Measurements from ENCODE around the gene KIAA0753. TPM values are rescaled to one million over a fixed set of nuclear protein-coding genes. Genes with fewer than 3 reads are reported as not detected.

The KIAA0753 gene
- total RNA-seq, 2 donors from 2014 or later = 37.2 to 50.1 TPM

- peak; percentile 38 for DNase-seq
- Histone ChIP-seq H3K36me3 (ENCODE audit: control insufficient read depth, insufficient read depth, low read length) (no peaks in the 10 kb centered on the region), H3K27me3 (ENCODE audit: control insufficient read depth, insufficient read depth, low read length, poor library complexity, severe bottlenecking) (no peaks in the 10 kb centered on the region), H3K9me3 (ENCODE audit: control insufficient read depth, low read length) (no peaks in the 10 kb centered on the region), H3K4me3 (ENCODE audit: low read length) (no peak overlapping the region), H3K27ac (ENCODE audit: low read depth, low read length) (no peak overlapping the region), H3K9ac (ENCODE audit: extremely low read depth, low read length, poor library complexity, severe bottlenecking) (no peak overlapping the region), H3K4me1 (ENCODE audit: control insufficient read depth, insufficient read depth, low read length) (no peaks in the 10 kb centered on the region)
- Mint-ChIP-seq H3K4me1 (peaks cover 3% of the 10 kb centered on the region), H3K27ac (no peak overlapping the region), H3K27me3 (ENCODE audit: insufficient read depth) (peaks cover 21% of the 10 kb centered on the region), H3K4me3 (no peak overlapping the region), H3K36me3 (ENCODE audit: low read depth) (no peaks in the 10 kb centered on the region), H3K9me3 (no peaks in the 10 kb centered on the region)
- TF ChIP-seq, protein P1, sequence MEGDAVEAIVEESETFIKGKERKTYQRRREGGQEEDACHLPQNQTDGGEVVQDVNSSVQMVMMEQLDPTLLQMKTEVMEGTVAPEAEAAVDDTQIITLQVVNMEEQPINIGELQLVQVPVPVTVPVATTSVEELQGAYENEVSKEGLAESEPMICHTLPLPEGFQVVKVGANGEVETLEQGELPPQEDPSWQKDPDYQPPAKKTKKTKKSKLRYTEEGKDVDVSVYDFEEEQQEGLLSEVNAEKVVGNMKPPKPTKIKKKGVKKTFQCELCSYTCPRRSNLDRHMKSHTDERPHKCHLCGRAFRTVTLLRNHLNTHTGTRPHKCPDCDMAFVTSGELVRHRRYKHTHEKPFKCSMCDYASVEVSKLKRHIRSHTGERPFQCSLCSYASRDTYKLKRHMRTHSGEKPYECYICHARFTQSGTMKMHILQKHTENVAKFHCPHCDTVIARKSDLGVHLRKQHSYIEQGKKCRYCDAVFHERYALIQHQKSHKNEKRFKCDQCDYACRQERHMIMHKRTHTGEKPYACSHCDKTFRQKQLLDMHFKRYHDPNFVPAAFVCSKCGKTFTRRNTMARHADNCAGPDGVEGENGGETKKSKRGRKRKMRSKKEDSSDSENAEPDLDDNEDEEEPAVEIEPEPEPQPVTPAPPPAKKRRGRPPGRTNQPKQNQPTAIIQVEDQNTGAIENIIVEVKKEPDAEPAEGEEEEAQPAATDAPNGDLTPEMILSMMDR (conservative IDR thresholded peaks at IDR 0.05) = no peak
- 90 to 93% methylated on average over 4 to 17 of the region's 17 CpGs for WGBS, 2 experiments (ENCODE audit: insufficient coverage in 1 of 2, insufficient read length in 1 of 2)
Observed at GRCh38 chr17:6668219-6668618, 27.7 kb upstream of the KIAA0753 start.

- WGBS, 2 experiments (ENCODE audit: insufficient coverage in 1 of 2, insufficient read length in 1 of 2) = 82 to 85% methylated on average over 3 to 6 of the region's 6 CpGs
- DNase-seq = no peak
- H3K27ac ChIP-seq (ENCODE audit: low read depth, low read length) = no peak overlapping the region
Observed at GRCh38 chr17:6667516-6667915, 27.0 kb upstream of the KIAA0753 start.

DNA sequence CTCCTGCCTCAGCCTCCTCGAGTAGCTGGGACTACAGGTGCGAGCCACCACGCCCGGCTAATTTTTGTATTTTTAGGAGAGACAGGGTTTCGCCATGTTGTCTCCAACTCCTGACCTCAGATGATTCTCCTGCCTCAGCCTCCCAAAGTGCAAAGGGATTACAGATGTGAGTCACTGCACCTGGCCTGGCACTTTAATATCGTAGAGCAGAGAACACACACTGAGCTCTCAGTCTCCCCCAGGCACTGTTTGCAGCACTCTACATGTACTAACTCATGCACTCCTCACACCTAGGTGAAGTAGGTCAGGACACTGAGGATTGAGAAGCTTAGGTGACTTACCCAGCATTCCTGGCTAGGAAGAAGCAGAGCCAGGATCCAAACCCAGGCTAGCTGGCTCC is 26.0 kb upstream of the KIAA0753 start:
- Histone ChIP-seq H3K9ac (ENCODE audit: extremely low read depth, low read length, poor library complexity, severe bottlenecking) (no peak overlapping the region), H3K27ac (ENCODE audit: low read depth, low read length) (no peak overlapping the region), H3K9me3 (ENCODE audit: control insufficient read depth, low read length) (no peaks in the 10 kb centered on the region), H3K27me3 (ENCODE audit: control insufficient read depth, insufficient read depth, low read length, poor library complexity, severe bottlenecking) (peaks cover under 1% of the 10 kb centered on the region), H3K36me3 (ENCODE audit: control insufficient read depth, insufficient read depth, low read length) (no peaks in the 10 kb centered on the region), H3K4me1 (ENCODE audit: control insufficient read depth, insufficient read depth, low read length) (no peaks in the 10 kb centered on the region), H3K4me3 (ENCODE audit: low read length) (no peak overlapping the region)
- 91 to 96% methylated on average over 6 of the region's 6 CpGs for WGBS, 2 experiments (ENCODE audit: insufficient coverage in 1 of 2, insufficient read length in 1 of 2)
- Mint-ChIP-seq H3K36me3 (ENCODE audit: low read depth) (no peaks in the 10 kb centered on the region), H3K4me3 (no peak overlapping the region), H3K27ac (no peak overlapping the region), H3K4me1 (peaks cover 3% of the 10 kb centered on the region), H3K9me3 (no peaks in the 10 kb centered on the region), H3K27me3 (ENCODE audit: insufficient read depth) (peaks cover 21% of the 10 kb centered on the region)
- DNase-seq = no peak
- TF ChIP-seq, protein P1 (conservative IDR thresholded peaks at IDR 0.05) = no peak

More at GRCh38 chr17:6667516-6667915, 27.0 kb upstream of the KIAA0753 start:
- no peaks in the 10 kb centered on the region for H3K9me3 ChIP-seq (ENCODE audit: control insufficient read depth, low read length)
- Mint-ChIP-seq H3K36me3 (ENCODE audit: low read depth) (no peaks in the 10 kb centered on the region), H3K4me1 (peaks cover 3% of the 10 kb centered on the region), H3K27ac (no peak overlapping the region), H3K27me3 (ENCODE audit: insufficient read depth) (peaks cover 21% of the 10 kb centered on the region), H3K9me3 (no peaks in the 10 kb centered on the region), H3K4me3 (no peak overlapping the region)
- H3K9ac ChIP-seq (ENCODE audit: extremely low read depth, low read length, poor library complexity, severe bottlenecking) = no peak overlapping the region
- TF ChIP-seq, protein P1 (conservative IDR thresholded peaks at IDR 0.05) = no peak
- no peaks in the 10 kb centered on the region for H3K36me3 ChIP-seq (ENCODE audit: control insufficient read depth, insufficient read depth, low read length)
- H3K4me3 ChIP-seq (ENCODE audit: low read length) = no peak overlapping the region
- H3K27me3 ChIP-seq (ENCODE audit: control insufficient read depth, insufficient read depth, low read length, poor library complexity, severe bottlenecking) = no peaks in the 10 kb centered on the region
- no peaks in the 10 kb centered on the region for H3K4me1 ChIP-seq (ENCODE audit: control insufficient read depth, insufficient read depth, low read length)

Measured in endodermal cell (in vitro differentiated cells).